ENCODE data around the gene CHRNA3.

DNA sequence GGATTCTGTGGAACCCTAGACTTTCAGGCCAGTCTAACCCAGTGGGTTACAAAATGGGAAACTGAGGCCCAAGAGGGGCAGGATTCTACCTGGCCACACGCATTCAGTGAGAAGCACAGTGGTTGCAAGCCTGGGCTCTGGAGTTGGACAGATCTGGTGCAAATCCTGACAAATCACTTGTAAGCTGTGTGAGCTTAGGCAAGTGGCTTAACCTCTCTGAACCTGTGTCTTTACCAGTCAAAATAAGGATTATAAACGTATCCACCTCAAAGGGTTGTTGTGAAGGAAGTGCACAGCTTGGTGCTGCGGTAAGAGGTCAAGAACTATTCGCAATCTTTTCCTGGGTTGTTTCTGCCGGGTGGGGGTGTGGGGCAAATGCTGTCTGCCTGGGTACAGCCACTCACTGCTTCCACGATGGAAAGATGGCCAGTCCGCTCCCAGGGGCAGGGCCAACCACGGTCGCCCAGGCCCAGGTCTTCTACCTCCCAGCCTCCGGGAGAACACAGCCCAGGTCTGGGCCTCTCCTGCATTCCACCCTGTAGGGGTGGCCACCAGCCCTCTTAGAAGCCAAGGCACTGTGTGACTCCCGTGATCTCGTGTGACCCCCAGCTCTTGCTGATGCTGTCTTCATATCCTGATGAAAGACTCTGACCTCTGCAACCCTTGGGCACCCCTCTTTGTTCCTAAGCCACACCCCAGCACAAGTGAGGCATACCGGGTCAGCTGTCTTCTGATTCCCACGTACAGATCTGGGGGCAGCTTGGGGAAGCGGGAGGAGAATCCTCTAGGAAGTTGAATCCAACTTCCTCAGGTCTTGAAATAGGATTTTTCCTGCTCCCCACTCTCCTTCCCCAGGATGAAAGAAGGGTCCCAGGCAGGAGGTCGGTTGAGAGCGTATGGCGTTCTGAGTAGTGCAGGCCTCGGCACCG is 1.5 kb downstream of the CHRNA3 start:
- no peak for TF ChIP-seq POLR2A (IDR thresholded peaks at IDR 0.05)
- TF ChIP-seq, protein P1, sequence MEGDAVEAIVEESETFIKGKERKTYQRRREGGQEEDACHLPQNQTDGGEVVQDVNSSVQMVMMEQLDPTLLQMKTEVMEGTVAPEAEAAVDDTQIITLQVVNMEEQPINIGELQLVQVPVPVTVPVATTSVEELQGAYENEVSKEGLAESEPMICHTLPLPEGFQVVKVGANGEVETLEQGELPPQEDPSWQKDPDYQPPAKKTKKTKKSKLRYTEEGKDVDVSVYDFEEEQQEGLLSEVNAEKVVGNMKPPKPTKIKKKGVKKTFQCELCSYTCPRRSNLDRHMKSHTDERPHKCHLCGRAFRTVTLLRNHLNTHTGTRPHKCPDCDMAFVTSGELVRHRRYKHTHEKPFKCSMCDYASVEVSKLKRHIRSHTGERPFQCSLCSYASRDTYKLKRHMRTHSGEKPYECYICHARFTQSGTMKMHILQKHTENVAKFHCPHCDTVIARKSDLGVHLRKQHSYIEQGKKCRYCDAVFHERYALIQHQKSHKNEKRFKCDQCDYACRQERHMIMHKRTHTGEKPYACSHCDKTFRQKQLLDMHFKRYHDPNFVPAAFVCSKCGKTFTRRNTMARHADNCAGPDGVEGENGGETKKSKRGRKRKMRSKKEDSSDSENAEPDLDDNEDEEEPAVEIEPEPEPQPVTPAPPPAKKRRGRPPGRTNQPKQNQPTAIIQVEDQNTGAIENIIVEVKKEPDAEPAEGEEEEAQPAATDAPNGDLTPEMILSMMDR (IDR thresholded peaks at IDR 0.05): no peak
- no peak for TF ChIP-seq POLR2AphosphoS5 (IDR thresholded peaks at IDR 0.05)

Data from prostate gland (tissue), 2 donors.